ENCODE results near the gene COQ8A.

The COQ8A gene

GRCh38 chr1:227032396-227032795 is 92.3 kb downstream of the COQ8A start:
- DNase-seq (ENCODE audit: low spot score), result no peak

- no peak for DNase-seq (ENCODE audit: low spot score)
Observed at GRCh38 chr1:227033880-227034279, 93.8 kb downstream of the COQ8A start.

GRCh38 chr1:227035316-227035715 is 95.2 kb downstream of the COQ8A start:
- no peak for DNase-seq (ENCODE audit: low spot score)

GRCh38 chr1:227037121-227037520 is 97.0 kb downstream of the COQ8A start:
- DNase-seq (ENCODE audit: low spot score), result no peak
